ENCODE data around the gene LMBRD1.
A peak's percentile ranks its signal among the peaks of the same experiment; 100 is the strongest.
"Not testable (repeated sequence)": the region's sequence is repeated elsewhere in the genome, so short reads cannot be mapped to it uniquely, and the experiment has no call there.

Gene LMBRD1

DNA sequence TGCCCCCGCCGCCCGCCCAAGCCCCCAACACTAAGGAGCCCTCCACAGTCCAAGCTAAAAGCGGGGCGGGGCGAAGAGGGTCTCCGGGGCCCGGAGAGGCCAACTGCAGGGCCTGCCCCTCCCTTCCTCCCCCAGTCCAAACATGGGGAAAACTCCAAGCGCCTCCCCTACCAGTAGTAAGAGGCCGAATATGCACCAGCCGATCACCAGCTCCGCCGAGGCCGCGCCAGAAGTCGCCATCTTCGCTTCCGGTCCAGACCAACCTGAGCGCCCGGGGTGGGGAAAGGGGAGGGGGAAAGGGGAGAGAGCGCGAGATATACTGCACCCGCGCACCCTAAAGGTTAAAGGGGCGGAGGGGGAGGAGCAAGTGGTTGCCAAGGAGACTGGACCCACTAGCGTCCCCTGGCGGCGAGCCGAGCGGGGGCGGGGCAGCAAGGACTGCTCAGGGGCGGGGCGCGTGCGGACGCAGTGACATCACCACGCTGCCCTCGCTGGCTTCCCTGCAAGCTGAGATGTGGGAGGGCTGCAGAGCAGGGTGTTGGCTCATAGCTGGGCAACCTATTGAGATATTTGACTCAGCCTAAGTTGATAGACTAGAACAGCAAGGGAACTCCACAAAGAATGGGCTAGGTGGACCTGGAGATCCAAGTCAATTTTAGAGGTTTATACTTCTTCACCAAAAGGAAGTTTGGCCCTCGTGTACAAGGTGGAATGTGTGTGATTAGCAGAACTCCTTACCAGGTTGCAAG lies at the start of gene LMBRD1:
LMBRD1 (minus strand) TSS at position 369 of the 749 bp plus-strand sequence; CDS start at position 240, 129 bp downstream.
- DNase-seq (ENCODE audit: low spot score), result peak; percentile 67

GRCh38 chr6:69846312-69846711 lies 49.5 kb upstream of the LMBRD1 start:
- no peak for DNase-seq (ENCODE audit: low spot score)

GRCh38 chr6:69843189-69843588 lies 46.4 kb upstream of the LMBRD1 start:
- DNase-seq (ENCODE audit: low spot score), result no peak

- DNase-seq (ENCODE audit: low spot score), result no peak
Measured at GRCh38 chr6:69841862-69842261, 45.1 kb upstream of the LMBRD1 start.

DNA sequence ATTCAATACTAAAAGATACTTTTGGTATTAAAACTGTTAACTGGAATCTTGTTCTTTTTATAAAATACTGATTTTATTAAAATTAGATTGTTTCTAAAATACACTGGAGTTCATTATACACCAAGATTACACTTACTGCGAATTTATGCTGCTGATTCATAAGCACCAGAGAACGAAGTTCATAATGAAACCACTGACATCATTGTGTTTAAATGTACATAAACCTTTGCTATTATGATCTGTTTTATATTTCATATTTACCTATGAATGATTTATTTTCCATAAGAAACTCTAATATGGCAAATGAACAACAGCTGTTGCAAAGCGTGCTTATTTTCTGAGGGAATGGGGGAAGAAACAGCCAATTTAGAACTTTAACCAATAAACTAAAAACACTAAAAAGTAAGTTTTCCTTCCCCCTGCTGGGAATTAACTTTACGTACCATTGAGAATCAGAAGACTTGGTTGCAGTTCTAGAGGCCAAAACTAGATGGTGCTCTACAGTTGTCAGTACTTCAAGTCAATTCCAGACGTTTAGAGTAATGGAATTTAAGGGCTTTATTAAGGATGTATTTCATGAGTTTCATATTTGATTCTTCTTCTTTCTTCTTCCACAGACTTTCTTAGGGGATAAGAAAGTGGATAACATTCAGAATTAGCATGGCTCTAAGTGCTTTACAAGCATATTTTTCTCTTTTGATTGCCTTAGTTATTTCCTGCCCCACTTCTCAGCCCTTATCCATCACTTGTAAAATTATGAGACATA lies 38.8 kb upstream of the LMBRD1 start:
- peak; percentile 8 for DNase-seq (ENCODE audit: low spot score)

DNA sequence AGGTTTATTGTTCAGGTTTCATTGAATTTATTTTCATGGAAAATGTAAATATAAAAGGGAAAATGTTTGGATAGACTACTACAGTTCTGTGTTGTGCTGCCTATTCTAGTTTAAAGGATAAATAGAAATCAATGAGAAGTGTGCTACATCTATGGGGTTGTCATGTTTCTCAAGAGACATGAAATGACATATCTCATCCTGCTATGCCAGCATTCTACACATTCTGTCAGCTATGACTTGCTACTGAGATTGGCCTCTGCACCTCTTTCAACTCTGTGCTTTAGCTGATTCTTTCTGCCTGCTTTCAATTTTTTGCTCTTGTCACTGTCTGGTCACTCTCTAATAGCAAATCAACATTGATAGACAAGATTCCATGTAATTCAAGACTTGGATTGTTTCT lies 35.7 kb upstream of the LMBRD1 start:
- no peak for DNase-seq (ENCODE audit: low spot score)

DNA sequence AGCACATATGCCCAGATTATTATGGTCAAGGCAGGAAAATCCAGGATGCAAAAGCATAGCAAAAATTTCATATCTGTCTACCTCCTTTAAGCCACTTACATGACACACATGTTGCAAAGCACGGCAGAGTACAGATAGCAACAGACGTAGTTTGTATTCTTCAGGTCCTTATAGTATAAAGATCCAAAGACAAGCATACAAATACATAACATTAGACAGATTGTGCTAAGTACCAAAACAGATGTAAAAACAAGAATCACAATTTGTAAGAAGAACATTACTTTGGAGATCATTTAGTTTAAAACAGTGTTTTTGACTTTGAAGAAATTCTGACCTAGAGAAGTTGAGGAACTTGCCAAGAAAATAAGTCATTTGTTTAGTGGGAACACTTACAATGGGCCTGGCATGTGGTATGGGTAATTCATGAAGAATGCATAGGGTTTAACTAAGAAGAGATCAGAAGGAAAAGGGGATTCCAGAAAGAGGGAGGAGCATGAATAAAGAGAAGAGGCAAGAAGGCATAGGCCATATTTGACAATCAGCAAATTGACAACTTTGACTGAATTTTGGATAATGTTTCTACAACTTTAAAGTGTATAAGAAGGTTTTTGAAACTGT lies 30.6 kb upstream of the LMBRD1 start:
- DNase-seq (ENCODE audit: low spot score), result no peak

DNA sequence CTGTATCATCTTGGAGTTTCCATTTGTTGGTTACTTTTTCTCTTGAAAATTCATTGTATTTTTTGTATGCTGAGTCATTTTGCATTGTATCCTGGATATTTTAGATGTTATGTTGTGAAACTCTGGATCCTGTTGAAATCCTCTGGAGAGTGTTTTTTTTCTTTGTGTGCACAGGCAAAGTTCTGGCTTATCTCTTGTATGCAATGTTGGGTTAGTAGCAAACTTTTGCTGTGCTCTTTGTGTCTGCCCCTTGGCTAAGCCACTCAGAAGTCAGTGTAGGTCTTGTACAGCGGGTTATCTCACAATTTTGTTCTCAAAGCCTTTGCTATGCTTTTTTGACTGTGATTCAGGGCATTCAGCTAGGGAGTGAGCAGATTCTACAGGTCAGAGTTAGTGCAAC lies 29.1 kb upstream of the LMBRD1 start:
- peak; percentile 6 for DNase-seq (ENCODE audit: low spot score)

GRCh38 chr6:69824355-69824754 lies 27.5 kb upstream of the LMBRD1 start:
- not testable (repeated sequence) for DNase-seq (ENCODE audit: low spot score)

GRCh38 chr6:69820438-69820837 lies 23.6 kb upstream of the LMBRD1 start:
- no peak for DNase-seq (ENCODE audit: low spot score)

- no peak for DNase-seq (ENCODE audit: low spot score)
Measured at GRCh38 chr6:69820018-69820417, 23.2 kb upstream of the LMBRD1 start.

GRCh38 chr6:69819138-69819537 lies 22.3 kb upstream of the LMBRD1 start:
- no peak for DNase-seq (ENCODE audit: low spot score)

DNA sequence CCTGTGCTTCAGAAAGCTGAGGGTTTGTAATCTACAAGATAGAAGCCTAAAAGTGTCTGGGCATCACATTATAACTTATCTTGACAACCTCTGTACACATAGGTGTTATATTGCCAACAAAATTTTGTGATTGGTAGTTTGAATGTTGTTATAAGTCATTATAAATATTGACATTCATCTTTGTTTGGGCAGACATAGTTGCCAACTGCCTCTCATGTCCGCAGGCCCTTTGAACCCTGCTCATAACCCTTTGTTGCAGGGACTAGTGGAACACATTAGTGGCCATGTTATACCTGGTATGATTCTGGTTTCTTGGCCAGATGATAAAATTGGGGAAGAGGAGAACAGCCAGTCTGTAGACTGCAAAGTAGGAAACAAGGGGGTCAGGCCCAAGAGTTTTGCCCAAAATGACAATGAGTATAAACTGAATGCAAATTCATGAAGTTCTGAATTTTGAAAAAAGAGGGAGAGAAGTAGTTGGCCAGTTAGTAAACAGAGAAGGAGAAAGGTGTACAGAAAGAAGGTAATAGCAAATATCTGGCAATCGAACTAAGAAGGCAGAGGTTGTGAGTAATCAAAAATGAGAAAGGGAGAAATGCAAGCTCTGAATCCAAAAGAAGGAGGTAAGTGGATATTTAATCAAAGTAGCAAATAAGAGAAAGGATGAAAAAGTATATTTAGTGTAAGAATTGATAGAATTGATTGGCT lies 21.6 kb upstream of the LMBRD1 start:
- no peak for DNase-seq (ENCODE audit: low spot score)

DNA sequence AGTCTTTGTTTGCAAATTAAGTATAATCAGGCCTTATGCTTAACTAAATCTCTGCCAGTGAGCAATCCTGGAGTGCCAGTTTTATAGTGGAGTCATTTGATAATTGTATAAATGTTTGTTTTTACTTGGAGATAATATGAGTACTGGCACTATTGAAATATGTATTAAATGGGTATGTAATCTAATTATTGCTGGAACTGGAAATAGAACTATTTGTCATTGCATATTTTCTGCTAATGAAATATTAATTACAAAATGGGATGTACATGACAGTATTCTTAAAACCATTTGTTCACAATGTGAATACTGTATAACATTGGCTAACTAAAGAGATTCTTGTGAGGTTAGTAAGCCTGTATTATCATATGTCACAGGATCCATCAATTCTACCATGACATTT lies 20.5 kb upstream of the LMBRD1 start:
- no peak for DNase-seq (ENCODE audit: low spot score)

DNA sequence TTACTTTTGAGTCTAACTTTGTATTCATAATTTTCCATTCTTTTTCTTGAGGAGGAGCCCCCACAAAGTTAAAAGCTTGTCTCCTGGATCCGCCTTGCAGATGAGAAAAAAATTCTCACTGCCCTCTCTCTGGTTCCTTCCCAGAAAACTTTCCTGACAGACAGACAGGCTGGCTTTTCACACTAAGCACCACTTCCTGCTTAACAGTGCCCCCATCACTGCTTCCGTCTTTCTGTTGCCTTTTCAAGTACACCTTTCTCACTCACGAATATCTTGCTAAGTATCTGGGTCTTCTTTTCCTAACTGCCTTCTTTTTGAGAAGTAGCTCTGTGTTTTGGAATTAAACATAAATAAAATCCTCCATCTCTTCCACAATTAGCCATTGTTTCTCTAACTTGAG lies 19.8 kb upstream of the LMBRD1 start:
- no peak for DNase-seq (ENCODE audit: low spot score)

DNA sequence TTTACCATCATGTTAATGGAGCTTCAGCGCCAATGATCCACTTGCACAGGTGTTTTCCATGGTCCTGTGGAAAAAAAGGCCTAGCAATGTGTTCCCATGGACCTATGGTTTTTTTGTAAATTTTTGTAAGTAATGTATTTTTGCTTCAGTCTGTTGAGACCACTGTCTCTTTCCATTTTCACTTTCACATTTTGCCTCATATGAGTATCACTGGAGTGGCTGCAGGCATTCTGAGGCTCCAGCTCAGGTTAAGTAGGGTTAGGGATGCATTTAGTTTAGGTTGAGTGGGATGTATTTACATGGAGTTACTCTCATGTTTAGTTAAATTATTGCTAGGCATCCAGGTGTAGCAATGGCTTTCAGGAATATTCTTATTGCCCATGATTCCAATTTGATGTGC lies 19.2 kb upstream of the LMBRD1 start:
- DNase-seq (ENCODE audit: low spot score), result no peak

DNA sequence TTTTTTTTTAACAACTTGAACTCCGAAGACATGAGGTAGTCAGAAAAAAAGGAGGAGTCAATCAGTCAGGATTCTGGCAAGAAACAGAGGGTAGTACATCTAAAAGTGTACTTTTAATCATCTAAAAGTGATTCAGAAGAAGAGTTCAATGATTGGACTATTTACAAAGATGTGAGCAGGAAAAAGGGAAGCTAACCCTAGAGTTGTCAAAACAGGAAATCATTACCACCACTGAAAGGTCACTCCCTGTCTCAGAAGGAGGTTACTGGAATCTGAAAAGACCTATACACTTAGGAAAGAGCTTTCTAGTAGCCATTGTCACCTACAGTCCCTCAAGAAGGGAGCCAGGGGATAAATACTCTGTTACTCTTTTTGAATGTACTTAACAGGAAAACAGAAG lies 16.7 kb upstream of the LMBRD1 start:
- no peak for DNase-seq (ENCODE audit: low spot score)

GRCh38 chr6:69812746-69813427 lies 16.1 kb upstream of the LMBRD1 start:
- no peak for DNase-seq (ENCODE audit: low spot score)

DNA sequence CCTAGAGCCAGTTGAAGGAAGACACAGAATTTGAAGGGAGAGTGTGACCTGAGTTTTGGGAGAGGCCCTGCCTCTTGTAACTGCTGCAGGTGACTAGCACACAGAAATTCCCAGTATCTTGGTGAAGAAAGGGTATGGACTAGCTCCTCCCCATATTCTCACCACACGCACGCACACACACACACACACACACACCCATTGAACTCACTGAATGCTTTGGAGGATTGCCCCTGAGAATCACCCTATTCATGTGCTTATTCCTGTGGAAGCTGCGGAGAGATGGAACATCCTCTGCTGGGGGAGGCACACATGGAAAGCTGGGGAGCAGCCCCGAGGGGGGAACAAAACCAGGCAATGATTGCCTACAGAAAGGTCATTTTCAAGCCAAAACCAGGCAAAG lies 6.2 kb upstream of the LMBRD1 start:
- no peak for DNase-seq (ENCODE audit: low spot score)

- no peak for DNase-seq (ENCODE audit: low spot score)
Measured at GRCh38 chr6:69801711-69802110, 4.9 kb upstream of the LMBRD1 start.

DNA sequence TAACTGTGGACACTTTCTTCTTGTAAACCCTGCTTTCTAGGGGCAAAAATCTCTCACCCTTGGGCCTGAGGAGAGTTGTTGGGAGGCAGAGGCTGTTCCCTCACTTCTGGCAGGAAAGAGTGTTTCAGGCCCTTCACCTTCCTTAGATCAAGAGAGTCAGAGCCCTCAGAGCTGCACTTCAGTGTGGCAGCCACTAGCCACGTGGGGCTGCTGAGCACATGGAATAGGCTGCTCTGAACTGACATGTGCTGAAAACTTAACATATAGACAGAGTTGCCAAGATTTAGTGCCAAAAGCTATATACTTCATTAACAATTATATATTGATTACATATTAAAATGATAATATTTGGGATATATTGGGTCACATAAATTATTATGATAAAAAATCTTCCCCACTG lies 4.4 kb upstream of the LMBRD1 start:
- no peak for DNase-seq (ENCODE audit: low spot score)

DNA sequence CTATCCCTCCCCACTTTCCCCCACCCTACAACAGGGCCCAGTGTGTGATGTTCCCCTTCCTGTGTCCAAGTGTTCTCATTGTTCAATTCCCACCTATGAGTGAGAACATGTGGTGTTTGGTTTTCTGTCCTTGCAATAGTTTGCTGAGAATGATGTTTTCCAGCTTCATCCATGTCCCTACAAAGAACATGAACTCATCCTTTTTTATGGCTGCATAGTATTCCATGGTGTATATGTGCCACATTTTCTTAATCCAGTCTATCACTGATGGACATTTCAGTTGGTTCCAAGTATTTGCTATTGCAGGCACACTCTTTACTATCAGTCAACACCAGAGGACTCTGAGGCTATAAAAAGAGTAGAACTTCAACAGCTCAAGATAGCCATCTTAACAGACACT lies 2.0 kb upstream of the LMBRD1 start:
- DNase-seq (ENCODE audit: low spot score), result not testable (repeated sequence)
